Measurements from ENCODE around the gene CCL3. TPM values are rescaled to one million over a fixed set of nuclear protein-coding genes. Genes with fewer than 3 reads are reported as not detected.
"Not testable (repeated sequence)": the region's sequence is repeated elsewhere in the genome, so short reads cannot be mapped to it uniquely, and the experiment has no call there.

The CCL3 gene
- total RNA-seq, 1 donor, result 0.36 TPM

GRCh38 chr17:36120221-36120620 lies 30.3 kb upstream of the CCL3 start:
- DNase-seq (ENCODE audit: insufficient read length, low spot score, missing footprints), result no peak
- peaks cover 3% of the 10 kb centered on the region for H3K9me3 ChIP-seq (ENCODE audit: low read depth, low read length)

GRCh38 chr17:36118477-36119353 lies 28.8 kb upstream of the CCL3 start:
- no peaks in the 10 kb centered on the region for H3K9me3 ChIP-seq (ENCODE audit: low read depth, low read length)
- no peaks in the 10 kb centered on the region for H4K20me1 ChIP-seq (ENCODE audit: insufficient read depth, low read length)
- TF ChIP-seq CTCF (IDR thresholded peaks at IDR 0.05; ENCODE audit: extremely low read depth, low read depth, low read length), result no peak
- no peak overlapping the region for H3K4me2 ChIP-seq (ENCODE audit: insufficient read depth, low read length)
- H3K36me3 ChIP-seq (ENCODE audit: insufficient read depth, low read length), result no peaks in the 10 kb centered on the region
- no peak overlapping the region for H2AFZ ChIP-seq (ENCODE audit: low read length)
- H3K4me3 ChIP-seq (ENCODE audit: insufficient read depth, low read length), result no peak overlapping the region
- no peak overlapping the region for H3K27ac ChIP-seq (ENCODE audit: low read depth, low read length)
- no peaks in the 10 kb centered on the region for H3K79me2 ChIP-seq (ENCODE audit: insufficient read depth, low read length)
- no peak for DNase-seq (ENCODE audit: insufficient read length, low spot score, missing footprints)
- no peaks in the 10 kb centered on the region for H3K27me3 ChIP-seq (ENCODE audit: insufficient read depth, low read length)
- no peaks in the 10 kb centered on the region for H3K4me1 ChIP-seq (ENCODE audit: insufficient read depth, low read length)

More at GRCh38 chr17:36120221-36120620, 30.3 kb upstream of the CCL3 start:
- Histone ChIP-seq H3K27ac (ENCODE audit: low read depth, low read length) (no peak overlapping the region), H3K4me1 (ENCODE audit: insufficient read depth, low read length) (no peaks in the 10 kb centered on the region), H3K36me3 (ENCODE audit: insufficient read depth, low read length) (no peaks in the 10 kb centered on the region), H3K4me3 (ENCODE audit: insufficient read depth, low read length) (no peak overlapping the region), H3K79me2 (ENCODE audit: insufficient read depth, low read length) (no peaks in the 10 kb centered on the region), H2AFZ (ENCODE audit: low read length) (no peak overlapping the region), H4K20me1 (ENCODE audit: insufficient read depth, low read length) (no peaks in the 10 kb centered on the region), H3K4me2 (ENCODE audit: insufficient read depth, low read length) (no peak overlapping the region), H3K27me3 (ENCODE audit: insufficient read depth, low read length) (no peaks in the 10 kb centered on the region)
- TF ChIP-seq CTCF (IDR thresholded peaks at IDR 0.05; ENCODE audit: extremely low read depth, low read depth, low read length), result no peak

GRCh38 chr17:36117505-36118382 lies 27.8 kb upstream of the CCL3 start:
- Histone ChIP-seq H3K27me3 (ENCODE audit: insufficient read depth, low read length) (no peaks in the 10 kb centered on the region), H3K4me3 (ENCODE audit: insufficient read depth, low read length) (no peak overlapping the region), H3K79me2 (ENCODE audit: insufficient read depth, low read length) (no peaks in the 10 kb centered on the region), H3K4me2 (ENCODE audit: insufficient read depth, low read length) (no peak overlapping the region), H3K36me3 (ENCODE audit: insufficient read depth, low read length) (no peaks in the 10 kb centered on the region), H3K9me3 (ENCODE audit: low read depth, low read length) (no peaks in the 10 kb centered on the region), H2AFZ (ENCODE audit: low read length) (no peak overlapping the region), H3K4me1 (ENCODE audit: insufficient read depth, low read length) (no peaks in the 10 kb centered on the region), H4K20me1 (ENCODE audit: insufficient read depth, low read length) (no peaks in the 10 kb centered on the region), H3K27ac (ENCODE audit: low read depth, low read length) (no peak overlapping the region)
- no peak for TF ChIP-seq CTCF (IDR thresholded peaks at IDR 0.05; ENCODE audit: extremely low read depth, low read depth, low read length)
- no peak for DNase-seq (ENCODE audit: insufficient read length, low spot score, missing footprints)

GRCh38 chr17:36115649-36115977 lies 25.7 kb upstream of the CCL3 start:
- H3K79me2 ChIP-seq (ENCODE audit: insufficient read depth, low read length); H3K36me3 ChIP-seq (ENCODE audit: insufficient read depth, low read length); H2AFZ ChIP-seq (ENCODE audit: low read length); H3K27me3 ChIP-seq (ENCODE audit: insufficient read depth, low read length); H4K20me1 ChIP-seq (ENCODE audit: insufficient read depth, low read length); H3K4me2 ChIP-seq (ENCODE audit: insufficient read depth, low read length); DNase-seq (ENCODE audit: insufficient read length, low spot score, missing footprints); H3K9me3 ChIP-seq (ENCODE audit: low read depth, low read length); H3K4me3 ChIP-seq (ENCODE audit: insufficient read depth, low read length); H3K4me1 ChIP-seq (ENCODE audit: insufficient read depth, low read length); H3K27ac ChIP-seq (ENCODE audit: low read depth, low read length): not testable (repeated sequence)

- H3K27ac ChIP-seq (ENCODE audit: low read depth, low read length); H3K27me3 ChIP-seq (ENCODE audit: insufficient read depth, low read length); H3K79me2 ChIP-seq (ENCODE audit: insufficient read depth, low read length); H4K20me1 ChIP-seq (ENCODE audit: insufficient read depth, low read length); H2AFZ ChIP-seq (ENCODE audit: low read length); H3K4me1 ChIP-seq (ENCODE audit: insufficient read depth, low read length); H3K9me3 ChIP-seq (ENCODE audit: low read depth, low read length); H3K36me3 ChIP-seq (ENCODE audit: insufficient read depth, low read length); H3K4me3 ChIP-seq (ENCODE audit: insufficient read depth, low read length); H3K4me2 ChIP-seq (ENCODE audit: insufficient read depth, low read length); DNase-seq (ENCODE audit: insufficient read length, low spot score, missing footprints): not testable (repeated sequence)
Observed at GRCh38 chr17:36114971-36115648, 25.2 kb upstream of the CCL3 start.

- H3K79me2 ChIP-seq (ENCODE audit: insufficient read depth, low read length); H3K9me3 ChIP-seq (ENCODE audit: low read depth, low read length); H3K4me1 ChIP-seq (ENCODE audit: insufficient read depth, low read length); H3K27me3 ChIP-seq (ENCODE audit: insufficient read depth, low read length); H4K20me1 ChIP-seq (ENCODE audit: insufficient read depth, low read length); H3K27ac ChIP-seq (ENCODE audit: low read depth, low read length); DNase-seq (ENCODE audit: insufficient read length, low spot score, missing footprints); H3K4me3 ChIP-seq (ENCODE audit: insufficient read depth, low read length); H3K4me2 ChIP-seq (ENCODE audit: insufficient read depth, low read length); H3K36me3 ChIP-seq (ENCODE audit: insufficient read depth, low read length); H2AFZ ChIP-seq (ENCODE audit: low read length): not testable (repeated sequence)
Observed at GRCh38 chr17:36113131-36113530, 23.2 kb upstream of the CCL3 start.

All from osteoblast (primary cell).